Measurements from ENCODE around the gene MEX3D.

The MEX3D gene

DNA sequence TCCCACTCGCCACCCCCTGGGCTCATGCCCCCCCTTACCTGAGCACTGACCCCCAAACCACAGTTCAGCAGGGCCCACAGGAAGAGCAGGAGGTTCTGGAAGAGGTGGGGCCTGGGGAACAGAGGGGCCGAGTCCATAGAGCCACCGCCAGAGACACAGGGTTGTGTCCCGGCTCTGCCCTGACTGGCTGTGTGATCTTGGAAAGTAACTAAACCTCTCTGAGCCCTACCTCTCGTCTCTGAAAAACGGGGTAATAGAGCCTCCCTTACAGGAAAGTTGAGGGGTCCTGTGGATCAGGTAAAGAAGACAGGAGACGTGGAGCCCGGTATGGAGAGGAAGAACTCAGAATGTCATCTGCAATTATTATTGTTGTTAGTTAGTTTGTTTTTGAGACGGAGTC, 57.3 kb downstream of the MEX3D start:
- no peak overlapping the region for H3K9ac ChIP-seq (ENCODE audit: low read depth, low read length)
- ATAC-seq (ENCODE audit: insufficient read depth, low read depth) (no peak), DNase-seq (no peak)
- H3K4me1 ChIP-seq (ENCODE audit: insufficient read depth, low read length): no peaks in the 10 kb centered on the region
- TF ChIP-seq EZH2 (IDR thresholded peaks at IDR 0.05; ENCODE audit: borderline replicate concordance, low read depth, low read length, severe bottlenecking): no peak
- TF ChIP-seq, protein P1, sequence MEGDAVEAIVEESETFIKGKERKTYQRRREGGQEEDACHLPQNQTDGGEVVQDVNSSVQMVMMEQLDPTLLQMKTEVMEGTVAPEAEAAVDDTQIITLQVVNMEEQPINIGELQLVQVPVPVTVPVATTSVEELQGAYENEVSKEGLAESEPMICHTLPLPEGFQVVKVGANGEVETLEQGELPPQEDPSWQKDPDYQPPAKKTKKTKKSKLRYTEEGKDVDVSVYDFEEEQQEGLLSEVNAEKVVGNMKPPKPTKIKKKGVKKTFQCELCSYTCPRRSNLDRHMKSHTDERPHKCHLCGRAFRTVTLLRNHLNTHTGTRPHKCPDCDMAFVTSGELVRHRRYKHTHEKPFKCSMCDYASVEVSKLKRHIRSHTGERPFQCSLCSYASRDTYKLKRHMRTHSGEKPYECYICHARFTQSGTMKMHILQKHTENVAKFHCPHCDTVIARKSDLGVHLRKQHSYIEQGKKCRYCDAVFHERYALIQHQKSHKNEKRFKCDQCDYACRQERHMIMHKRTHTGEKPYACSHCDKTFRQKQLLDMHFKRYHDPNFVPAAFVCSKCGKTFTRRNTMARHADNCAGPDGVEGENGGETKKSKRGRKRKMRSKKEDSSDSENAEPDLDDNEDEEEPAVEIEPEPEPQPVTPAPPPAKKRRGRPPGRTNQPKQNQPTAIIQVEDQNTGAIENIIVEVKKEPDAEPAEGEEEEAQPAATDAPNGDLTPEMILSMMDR (IDR thresholded peaks at IDR 0.05; ENCODE audit: borderline replicate concordance, extremely low read depth, low read length, poor library complexity, severe bottlenecking): no peak
- H2AFZ ChIP-seq (ENCODE audit: low read depth, low read length): no peak overlapping the region
- H4K20me1 ChIP-seq (ENCODE audit: insufficient read depth, low read length): no peaks in the 10 kb centered on the region; the same call in 1 of the 2 replicates
- H3K79me2 ChIP-seq (ENCODE audit: insufficient read depth, low read length): no peaks in the 10 kb centered on the region
- no peaks in the 10 kb centered on the region for H3K9me3 ChIP-seq (ENCODE audit: insufficient read depth, low read length, severe bottlenecking)
- no peak overlapping the region for H3K4me2 ChIP-seq (ENCODE audit: insufficient read depth, low read length)
- no peak overlapping the region for H3K27ac ChIP-seq (ENCODE audit: low read length)
- H3K36me3 ChIP-seq (ENCODE audit: insufficient read depth, low read length): no peaks in the 10 kb centered on the region
- no peak overlapping the region for H3K4me3 ChIP-seq (ENCODE audit: low read depth in 1 of 2, low read length in 2 of 2)
- H3K27me3 ChIP-seq (ENCODE audit: insufficient read depth, low read length, poor library complexity): no peaks in the 10 kb centered on the region

DNA sequence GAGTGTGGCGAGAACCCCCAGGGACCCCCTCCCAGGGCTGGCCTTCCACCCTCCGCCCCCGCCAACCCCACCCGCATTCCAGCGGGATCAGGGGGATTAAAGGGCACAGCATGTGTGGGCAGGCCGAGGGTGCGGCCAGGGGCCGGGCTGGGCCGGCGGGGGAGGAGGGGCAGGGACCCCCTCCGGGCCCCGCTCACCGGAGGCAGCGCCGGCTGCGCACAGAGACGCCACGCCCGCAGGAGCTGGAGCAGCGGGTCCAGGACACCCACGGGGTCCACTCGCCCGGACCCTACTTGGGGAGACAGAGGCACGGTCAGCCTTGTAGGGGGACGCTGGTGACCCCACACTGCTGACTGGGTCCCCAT, 57.7 kb downstream of the MEX3D start:
- no peaks in the 10 kb centered on the region for H3K36me3 ChIP-seq (ENCODE audit: insufficient read depth, low read length)
- no peaks in the 10 kb centered on the region; the same call in 1 of the 2 replicates for H4K20me1 ChIP-seq (ENCODE audit: insufficient read depth, low read length)

DNA sequence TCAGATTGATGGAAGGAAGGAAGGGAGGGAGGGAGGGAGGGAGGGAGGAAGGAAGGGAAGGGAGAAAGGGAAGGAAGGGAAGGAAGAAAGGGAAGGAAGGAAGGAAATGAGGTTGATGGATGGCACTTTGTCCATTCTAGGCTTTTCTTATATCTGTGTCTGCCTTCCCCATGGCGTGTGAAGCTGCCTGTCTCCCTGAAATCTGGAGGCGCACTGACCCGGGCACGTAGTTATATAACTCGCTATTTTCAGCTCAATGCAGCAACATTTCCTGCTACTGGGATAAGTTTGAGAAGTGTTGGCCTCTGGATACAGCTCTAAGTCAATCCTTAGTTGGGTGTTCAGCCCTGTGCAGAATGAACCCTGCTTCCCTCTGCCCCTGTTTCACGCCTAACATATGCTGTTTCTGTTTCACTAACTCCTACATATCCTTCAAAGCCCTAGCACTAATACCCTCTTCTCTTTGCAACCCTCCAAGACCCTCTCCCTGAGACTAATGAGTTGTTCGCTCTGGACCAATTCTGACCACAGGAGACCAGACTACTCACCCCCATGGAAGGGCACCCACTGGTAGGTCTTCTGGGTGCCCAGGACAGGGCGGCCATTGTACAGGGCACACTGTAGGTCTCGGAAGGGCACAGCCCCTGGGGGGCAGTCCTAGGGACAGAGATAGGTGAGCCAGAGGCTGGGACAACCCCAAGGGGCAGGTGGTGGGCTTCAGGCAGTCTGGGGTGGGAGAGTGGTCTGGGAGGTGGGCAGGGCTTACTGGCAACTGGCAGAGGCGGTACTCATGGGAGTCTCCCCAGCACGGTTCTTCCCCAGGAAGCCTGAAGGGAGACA, 58.3 kb downstream of the MEX3D start:
- ATAC-seq (ENCODE audit: insufficient read depth, low read depth) (no peak), DNase-seq (no peak)
- Histone ChIP-seq H3K4me2 (ENCODE audit: insufficient read depth, low read length) (no peak overlapping the region), H3K9me3 (ENCODE audit: insufficient read depth, low read length, severe bottlenecking) (no peaks in the 10 kb centered on the region), H3K27me3 (ENCODE audit: insufficient read depth, low read length, poor library complexity) (no peaks in the 10 kb centered on the region), H4K20me1 (ENCODE audit: insufficient read depth, low read length) (no peaks in the 10 kb centered on the region; the same call in 1 of the 2 replicates), H3K9ac (ENCODE audit: low read depth, low read length) (no peak overlapping the region), H3K4me3 (ENCODE audit: low read depth in 1 of 2, low read length in 2 of 2) (no peak overlapping the region), H3K27ac (ENCODE audit: low read length) (no peak overlapping the region), H3K36me3 (ENCODE audit: insufficient read depth, low read length) (no peaks in the 10 kb centered on the region), H3K79me2 (ENCODE audit: insufficient read depth, low read length) (no peaks in the 10 kb centered on the region), H2AFZ (ENCODE audit: low read depth, low read length) (no peak overlapping the region), H3K4me1 (ENCODE audit: insufficient read depth, low read length) (no peaks in the 10 kb centered on the region)
- TF ChIP-seq, protein P1 (IDR thresholded peaks at IDR 0.05; ENCODE audit: borderline replicate concordance, extremely low read depth, low read length, poor library complexity, severe bottlenecking): no peak
- TF ChIP-seq EZH2 (IDR thresholded peaks at IDR 0.05; ENCODE audit: borderline replicate concordance, low read depth, low read length, severe bottlenecking): no peak

More for the DNA sequence above, 57.7 kb downstream of the MEX3D start:
- no peaks in the 10 kb centered on the region for H3K4me1 ChIP-seq (ENCODE audit: insufficient read depth, low read length)
- H3K4me2 ChIP-seq (ENCODE audit: insufficient read depth, low read length): no peak overlapping the region
- H3K27ac ChIP-seq (ENCODE audit: low read length): no peak overlapping the region
- H3K27me3 ChIP-seq (ENCODE audit: insufficient read depth, low read length, poor library complexity): no peaks in the 10 kb centered on the region
- no peaks in the 10 kb centered on the region for H3K9me3 ChIP-seq (ENCODE audit: insufficient read depth, low read length, severe bottlenecking)
- H2AFZ ChIP-seq (ENCODE audit: low read depth, low read length): no peak overlapping the region
- no peak for ATAC-seq (ENCODE audit: insufficient read depth, low read depth)
- no peaks in the 10 kb centered on the region for H3K79me2 ChIP-seq (ENCODE audit: insufficient read depth, low read length)
- TF ChIP-seq, protein P1 (IDR thresholded peaks at IDR 0.05; ENCODE audit: borderline replicate concordance, extremely low read depth, low read length, poor library complexity, severe bottlenecking): no peak
- no peak overlapping the region for H3K4me3 ChIP-seq (ENCODE audit: low read depth in 1 of 2, low read length in 2 of 2)
- no peak overlapping the region for H3K9ac ChIP-seq (ENCODE audit: low read depth, low read length)
- DNase-seq: no peak
